ENCODE measurements around the gene TMC8.
A peak's percentile ranks its signal among the peaks of the same experiment; 100 is the strongest.

Gene TMC8

GRCh38 chr17:78183916-78184315, 53.3 kb downstream of the TMC8 start:
- DNase-seq, result no peak

- DNase-seq, result no peak
Observed at GRCh38 chr17:78184351-78184750, 53.8 kb downstream of the TMC8 start.

GRCh38 chr17:78184868-78185267, 54.3 kb downstream of the TMC8 start:
- no peak for DNase-seq

GRCh38 chr17:78185981-78186691, 55.6 kb downstream of the TMC8 start:
- no peak for DNase-seq

DNA sequence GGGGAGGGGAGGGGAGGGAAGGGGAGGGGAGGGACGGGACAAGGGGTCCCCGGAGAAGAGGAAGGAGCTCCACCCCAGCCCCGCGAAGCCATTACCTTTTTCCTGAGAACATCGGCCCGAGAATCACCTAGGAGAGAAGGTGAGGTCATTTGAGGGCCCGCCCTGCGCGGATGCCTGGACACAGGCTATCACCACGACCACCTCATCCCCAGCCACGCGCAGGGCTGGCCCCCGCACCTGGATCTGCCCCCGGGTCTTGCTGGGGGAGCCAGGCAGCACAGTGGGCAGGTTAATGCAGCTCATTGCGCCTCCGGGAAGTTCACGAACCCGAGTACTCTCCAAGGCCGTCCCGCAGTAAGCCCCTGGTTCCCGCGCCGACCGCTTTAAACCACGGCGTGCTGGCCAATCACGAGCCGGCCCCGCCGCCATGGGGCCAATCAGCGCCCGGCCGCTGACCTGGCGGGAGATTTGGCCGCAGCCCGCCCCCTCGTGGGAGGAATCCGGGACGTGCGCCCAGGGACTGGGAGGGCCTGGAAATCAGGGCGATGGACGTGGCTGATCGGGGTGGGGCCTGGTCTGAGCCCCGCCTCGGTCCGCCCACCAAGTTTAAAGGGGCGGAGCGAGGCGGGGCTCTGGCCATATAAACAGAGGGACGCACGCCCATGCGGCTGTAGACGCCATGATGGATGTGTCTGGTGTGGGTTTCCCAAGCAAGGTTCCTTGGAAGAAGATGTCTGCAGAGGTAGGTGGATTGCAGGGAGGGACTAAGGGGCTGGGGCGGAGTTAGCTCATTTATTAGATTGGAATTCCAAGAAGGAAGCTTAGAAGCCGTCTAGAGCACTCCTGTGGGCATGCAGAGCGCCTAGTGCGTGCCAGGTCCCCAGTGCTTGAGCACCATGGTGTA, 56.4 kb downstream of the TMC8 start, which contains the start of the genes AFMID and TK1:
AFMID (plus strand) TSS at position 671 of the 904 bp plus-strand sequence; CDS start at position 680, 9 bp downstream.
TK1 (minus strand) TSS at position 361 of the 904 bp plus-strand sequence; CDS start at position 303, 58 bp downstream.
- peak; percentile 86 for DNase-seq
